ENCODE data around the gene FAM118B.

GRCh38 chr11:126202646-126203359 is 8.8 kb upstream of the FAM118B start:
- no peak for TF ChIP-seq CTCF (IDR thresholded peaks at IDR 0.05; ENCODE audit: insufficient read depth, low read depth, low read length)
- no peak for TF ChIP-seq EZH2 (IDR thresholded peaks at IDR 0.05; ENCODE audit: insufficient read depth, low read length)

Data from astrocyte (in vitro differentiated cells and primary cell).